ENCODE results near the gene KNL1.

GRCh38 chr15:40565333-40566238 is 28.5 kb upstream of the KNL1 start:
- no peak for TF ChIP-seq CTCF (conservative IDR thresholded peaks at IDR 0.05 in 1 of 2, IDR thresholded peaks at IDR 0.05 in 1 of 2; ENCODE audit: low read depth in 1 of 2, low read length in 2 of 2)
- no peak for TF ChIP-seq EZH2 (IDR thresholded peaks at IDR 0.05; ENCODE audit: low read length, missing control alignments)
